WTC11 (cell line): ENCODE measurements around the gene ENTPD8.

Experiments
- ATF3 ChIP-seq: sonication (generic); formaldehyde crosslinking; conservative IDR thresholded peaks from 2 replicates; pipeline ENCODE4 v1.8.1; 2022; ENCODE audit warnings: mild to moderate bottlenecking, missing genetic modification reagents
- CREM ChIP-seq: sonication (generic); formaldehyde crosslinking; IDR thresholded peaks from 2 replicates; pipeline ENCODE4 v1.8.1; 2022; ENCODE audit warnings: mild to moderate bottlenecking, missing genetic modification reagents, moderate library complexity
- CTCF ChIP-seq: fragments of 200-600 bp; IDR thresholded peaks from 2 replicates; pipeline ENCODE4 v1.8.0; 2022; ENCODE audit warnings: antibody characterized with exemption
- GRHL2 ChIP-seq: fragments of 250-450 bp; sonication (Bioruptor Pico); IDR thresholded peaks from 2 replicates; pipeline ENCODE4 v1.8.0; 2022; ENCODE audit warnings: mild to moderate bottlenecking, moderate library complexity; ENCODE audit not compliant: insufficient replicate concordance, severe bottlenecking
- NFYB ChIP-seq: sonication (generic); formaldehyde crosslinking; conservative IDR thresholded peaks from 2 replicates; pipeline ENCODE4 v1.8.0; 2022; ENCODE audit warnings: low read depth, missing genetic modification reagents
- NR2C2 ChIP-seq: sonication (generic); formaldehyde crosslinking; IDR thresholded peaks from 2 replicates; pipeline ENCODE4 v1.8.0; 2022; ENCODE audit warnings: mild to moderate bottlenecking, missing genetic modification reagents
- SMAD3 ChIP-seq: sonication (generic); formaldehyde crosslinking; IDR thresholded peaks from 2 replicates; pipeline ENCODE4 v1.8.0; 2022; ENCODE audit warnings: missing genetic modification reagents, mild to moderate bottlenecking, borderline replicate concordance
- SP1 ChIP-seq: sonication (generic); formaldehyde crosslinking; conservative IDR thresholded peaks from 2 replicates; pipeline ENCODE4 v1.8.1; 2022; ENCODE audit warnings: missing genetic modification reagents
- ZBTB21 ChIP-seq: sonication (generic); formaldehyde crosslinking; IDR thresholded peaks from 2 replicates; pipeline ENCODE4 v1.8.1; 2023; ENCODE audit warnings: mild to moderate bottlenecking, missing genetic modification reagents, borderline replicate concordance
- ZBTB43 ChIP-seq: sonication (generic); formaldehyde crosslinking; IDR thresholded peaks from 2 replicates; pipeline ENCODE4 v1.8.1; 2023; ENCODE audit warnings: mild to moderate bottlenecking, missing genetic modification reagents
- ZNF317 ChIP-seq: sonication (generic); formaldehyde crosslinking; IDR thresholded peaks from 2 replicates; pipeline ENCODE4 v1.8.1; 2023; ENCODE audit warnings: low read depth, mild to moderate bottlenecking, moderate library complexity, missing genetic modification reagents, borderline replicate concordance
- TF ChIP-seq, protein P1 (sequence below): sonication (generic); formaldehyde crosslinking; IDR thresholded peaks from 2 replicates; pipeline ENCODE4 v1.8.1; 2023; ENCODE audit warnings: mild to moderate bottlenecking, missing genetic modification reagents, moderate library complexity

DNA sequence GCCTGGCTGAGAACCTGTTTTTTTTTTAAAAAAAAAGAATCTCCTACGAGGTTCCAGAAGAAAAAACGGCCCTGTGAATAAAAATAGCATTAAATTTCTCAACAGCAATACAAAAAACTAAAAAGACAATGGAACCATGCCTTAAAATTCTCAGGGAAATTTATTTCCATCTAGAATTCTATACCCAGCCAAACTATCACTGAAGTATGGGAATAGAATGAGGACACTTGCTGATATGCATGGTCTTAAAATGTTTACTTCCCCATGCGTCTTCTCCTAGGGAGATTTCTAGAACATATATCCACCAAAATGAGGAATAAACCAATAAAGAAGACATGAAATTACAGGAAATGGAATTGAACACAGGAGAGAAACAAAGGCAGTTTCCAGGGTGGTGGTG lies 34.5 kb upstream of the ENTPD8 start:
- TF ChIP-seq CREM (CRISPR knock-in tag) (no peak), CTCF (no peak), SMAD3 (CRISPR knock-in tag) (no peak), NR2C2 (CRISPR knock-in tag) (no peak), ZBTB43 (CRISPR knock-in tag) (no peak), ZBTB21 (CRISPR knock-in tag) (no peak), SP1 (CRISPR knock-in tag) (no peak), GRHL2 (CRISPR knock-in tag) (no peak), ATF3 (CRISPR knock-in tag) (no peak), NFYB (no peak), ZNF317 (CRISPR knock-in tag) (no peak)
- TF ChIP-seq, protein P1, sequence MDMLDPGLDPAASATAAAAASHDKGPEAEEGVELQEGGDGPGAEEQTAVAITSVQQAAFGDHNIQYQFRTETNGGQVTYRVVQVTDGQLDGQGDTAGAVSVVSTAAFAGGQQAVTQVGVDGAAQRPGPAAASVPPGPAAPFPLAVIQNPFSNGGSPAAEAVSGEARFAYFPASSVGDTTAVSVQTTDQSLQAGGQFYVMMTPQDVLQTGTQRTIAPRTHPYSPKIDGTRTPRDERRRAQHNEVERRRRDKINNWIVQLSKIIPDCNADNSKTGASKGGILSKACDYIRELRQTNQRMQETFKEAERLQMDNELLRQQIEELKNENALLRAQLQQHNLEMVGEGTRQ (CRISPR knock-in tag), result no peak
